GM21786 (cell line): ENCODE measurements around the gene TRAK1.

Experiments used
- ATAC-seq: cut with Tn5 transposase; IDR thresholded peaks from one replicate; pipeline ENCODE4 v1.9.1; 2021; ENCODE audit not compliant: unreplicated experiment

The TRAK1 gene

DNA sequence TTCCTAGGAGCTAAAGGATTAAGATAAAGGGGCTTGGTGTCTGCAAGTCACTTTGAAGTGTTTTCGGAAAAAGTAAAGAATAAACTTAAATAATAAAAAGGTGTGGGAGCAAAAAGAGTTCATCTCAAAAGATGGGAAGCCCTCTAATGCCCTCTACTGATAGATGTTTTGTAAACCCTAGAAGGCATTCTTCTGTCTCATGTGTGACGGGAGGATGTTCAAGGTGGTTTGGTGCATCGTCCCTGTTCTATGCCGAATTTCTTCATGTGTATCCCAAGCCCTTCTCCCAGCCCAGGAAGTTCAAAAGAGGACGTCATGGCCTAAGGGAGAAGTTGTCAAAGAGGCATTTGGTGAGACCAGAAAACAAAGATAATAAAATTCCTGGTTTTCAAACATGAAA lies 137.6 kb downstream of the TRAK1 start:
- no peak for ATAC-seq

DNA sequence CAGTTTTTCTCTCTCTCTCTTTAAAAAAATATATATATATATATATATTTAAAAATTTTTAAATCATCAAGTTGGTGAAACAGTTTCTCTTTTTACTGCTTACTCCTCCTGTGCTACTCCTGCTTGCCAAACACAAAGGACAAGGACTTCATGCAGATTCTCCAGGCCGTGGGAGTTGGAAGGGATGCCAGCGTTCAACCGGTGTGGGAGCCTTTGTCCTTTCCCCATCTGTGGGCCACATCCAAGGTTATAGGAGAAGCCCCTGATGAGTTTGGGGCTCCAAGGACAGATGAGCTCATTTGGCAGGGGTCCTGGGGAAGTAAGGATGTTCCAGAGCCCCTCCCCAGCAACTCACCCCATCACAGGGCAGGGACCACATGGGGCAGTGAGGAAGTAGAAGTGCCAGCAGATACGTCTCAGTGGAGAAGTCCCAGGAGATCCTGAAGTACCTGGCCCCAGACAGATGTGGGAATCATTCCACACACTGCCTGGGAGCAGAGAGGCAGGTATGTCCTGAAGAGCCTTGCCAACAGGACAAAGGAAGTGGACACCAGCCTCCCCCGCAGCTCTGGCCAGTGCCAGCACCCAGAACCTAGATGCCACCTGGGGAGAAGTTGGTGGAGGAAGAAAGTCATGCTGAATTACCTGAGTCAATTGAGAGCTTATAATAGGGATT lies 138.2 kb downstream of the TRAK1 start:
- ATAC-seq: no peak

DNA sequence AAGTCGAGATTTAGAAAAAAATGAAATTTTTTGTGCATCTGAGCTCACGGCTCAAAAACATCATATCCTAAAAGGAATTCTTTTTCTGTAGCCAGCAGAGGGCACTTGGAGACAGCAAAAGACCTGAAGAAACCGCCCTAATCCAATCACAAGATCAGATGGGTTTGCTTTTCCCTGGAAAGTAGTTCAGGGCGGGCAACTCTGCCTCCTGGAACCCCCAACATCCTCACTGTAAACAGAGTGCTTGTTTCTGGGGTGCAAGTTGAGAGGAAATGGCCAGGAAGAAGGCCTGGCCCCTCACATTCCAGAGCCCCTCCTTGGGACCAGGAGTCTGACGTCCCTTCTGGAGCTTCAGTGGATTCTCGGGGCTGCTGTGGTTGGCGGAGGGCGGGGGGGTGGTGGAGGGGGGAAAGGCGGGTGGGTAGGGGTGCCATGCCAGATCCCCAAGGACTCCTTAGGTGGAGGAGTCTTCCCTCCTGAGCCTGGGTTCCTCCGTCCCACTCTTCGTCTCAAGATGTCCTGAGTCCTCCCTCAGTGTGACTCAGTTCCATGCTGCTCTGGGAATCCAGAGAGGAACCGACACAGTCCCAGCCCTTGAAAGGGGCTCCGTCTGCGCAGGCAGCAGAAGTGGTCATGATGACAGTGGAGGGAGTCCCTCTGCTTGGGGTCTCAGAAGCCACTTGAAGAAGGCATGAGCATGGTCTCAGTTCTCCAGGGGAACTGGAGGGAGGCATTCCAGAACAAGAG lies 139.0 kb downstream of the TRAK1 start:
- no peak for ATAC-seq

DNA sequence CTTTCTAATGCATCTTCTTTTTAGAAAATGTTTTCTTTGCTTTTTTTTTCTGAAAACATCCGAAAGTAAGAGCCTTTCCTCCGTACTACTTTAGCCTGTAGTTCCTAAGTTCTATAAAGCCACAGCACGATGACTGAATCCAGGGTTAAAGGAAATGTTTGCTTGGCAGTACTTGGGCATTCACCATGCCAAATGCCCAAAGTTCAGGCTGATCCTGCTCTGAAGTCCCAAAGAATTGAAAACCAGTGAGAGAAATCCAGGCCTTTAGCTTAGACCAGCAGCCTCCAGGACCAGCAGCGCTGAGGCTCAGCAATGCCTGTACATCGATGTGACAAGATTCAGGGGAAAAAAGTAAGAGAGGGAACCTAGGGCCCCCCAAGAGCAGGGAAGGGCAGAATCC lies 139.7 kb downstream of the TRAK1 start:
- no peak for ATAC-seq

DNA sequence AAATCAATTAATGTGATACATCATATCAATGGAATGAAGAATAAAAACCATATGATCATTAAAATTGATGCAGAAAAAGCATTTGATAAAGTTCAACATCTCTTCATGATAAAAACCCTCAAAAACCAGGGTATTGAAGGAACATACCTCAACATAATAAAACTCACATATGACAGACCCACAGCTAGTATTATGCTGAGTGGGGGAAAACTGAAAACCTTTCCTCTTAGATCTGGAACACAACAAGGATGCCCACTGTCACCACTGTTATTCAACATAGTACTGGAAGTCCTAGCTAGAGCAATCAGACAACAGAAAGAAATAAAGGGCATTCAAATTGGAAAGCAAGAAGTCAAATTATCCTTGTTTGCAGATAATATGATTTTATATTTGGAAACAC lies 144.4 kb downstream of the TRAK1 start:
- ATAC-seq: no peak

DNA sequence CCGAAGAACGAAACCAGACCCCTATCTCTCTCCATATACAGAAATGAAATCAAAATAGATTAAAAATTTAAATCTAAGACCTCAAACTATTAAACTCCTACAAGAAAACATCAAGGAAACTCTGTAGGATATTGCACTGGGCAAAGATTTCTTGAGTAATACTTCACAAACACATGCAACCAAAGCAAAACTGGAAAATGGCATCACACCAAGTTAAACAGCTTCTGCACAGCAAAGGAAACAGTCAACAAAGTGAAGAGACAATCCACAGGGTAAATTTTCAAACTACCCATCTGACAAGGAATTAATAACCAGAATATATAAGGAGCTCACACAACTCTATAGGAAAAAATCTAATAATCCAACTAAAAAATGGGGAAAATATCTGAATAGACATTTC lies 145.5 kb downstream of the TRAK1 start:
- no peak for ATAC-seq

DNA sequence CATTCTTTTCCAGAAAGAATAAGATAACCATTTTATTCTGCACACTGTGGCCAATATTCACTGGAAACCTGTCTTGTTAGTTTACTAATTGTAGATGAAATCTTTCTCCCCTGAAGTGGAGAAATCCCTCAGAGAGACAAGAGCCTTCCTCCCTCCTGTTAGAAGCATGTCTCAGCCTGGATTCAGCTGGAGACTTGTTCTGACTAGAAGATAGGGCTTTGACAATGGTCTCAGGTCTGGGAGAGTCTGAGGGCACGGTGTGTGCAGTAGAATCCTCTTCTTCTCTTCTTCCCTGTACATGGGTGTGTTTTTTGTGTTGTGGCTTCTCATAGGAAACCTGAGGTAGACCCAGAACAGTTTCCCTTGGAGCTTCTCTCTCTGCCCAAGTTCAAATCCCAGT lies 154.9 kb downstream of the TRAK1 start:
- no peak for ATAC-seq

DNA sequence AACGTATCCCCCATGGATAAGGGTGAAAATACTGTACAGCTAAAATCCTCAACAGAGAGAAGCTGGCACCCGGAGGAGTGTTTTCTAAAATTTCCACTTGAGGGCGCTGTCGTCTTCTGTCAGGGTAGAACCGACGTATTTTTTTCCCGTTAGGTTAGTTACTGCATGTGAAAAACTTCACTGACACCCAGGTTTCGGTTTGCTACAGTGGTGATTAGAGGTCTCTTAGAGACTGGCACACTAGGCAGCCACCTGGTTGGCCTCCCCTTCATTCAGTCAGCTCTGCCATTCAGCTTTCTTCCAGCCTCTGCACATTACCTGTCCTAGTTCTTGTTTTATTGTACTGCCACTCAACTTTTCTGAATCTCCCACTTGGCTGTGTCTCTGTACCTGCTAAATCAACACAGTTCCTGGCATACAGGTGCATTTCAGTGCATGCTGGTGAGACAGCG lies 156.4 kb downstream of the TRAK1 start:
- peak; percentile 64 for ATAC-seq

DNA sequence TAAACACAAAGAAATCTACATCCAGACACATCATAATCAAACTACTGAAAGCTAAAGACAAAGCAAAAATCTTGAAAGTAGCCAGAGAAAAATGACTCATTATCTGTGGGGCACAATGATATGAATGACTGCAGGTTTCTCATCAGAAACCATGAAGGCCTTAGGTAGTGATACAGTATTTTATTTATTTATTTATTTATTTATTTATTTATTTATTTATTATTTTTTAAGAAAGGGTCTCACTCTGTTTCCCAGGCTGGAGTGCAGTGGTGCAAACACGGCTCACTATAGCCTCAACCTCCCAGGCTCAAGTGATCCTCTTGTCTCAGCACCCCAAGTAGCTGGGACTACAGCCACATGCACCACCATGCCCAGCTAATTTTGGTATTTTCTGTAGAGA lies 159.6 kb downstream of the TRAK1 start:
- ATAC-seq: no peak

DNA sequence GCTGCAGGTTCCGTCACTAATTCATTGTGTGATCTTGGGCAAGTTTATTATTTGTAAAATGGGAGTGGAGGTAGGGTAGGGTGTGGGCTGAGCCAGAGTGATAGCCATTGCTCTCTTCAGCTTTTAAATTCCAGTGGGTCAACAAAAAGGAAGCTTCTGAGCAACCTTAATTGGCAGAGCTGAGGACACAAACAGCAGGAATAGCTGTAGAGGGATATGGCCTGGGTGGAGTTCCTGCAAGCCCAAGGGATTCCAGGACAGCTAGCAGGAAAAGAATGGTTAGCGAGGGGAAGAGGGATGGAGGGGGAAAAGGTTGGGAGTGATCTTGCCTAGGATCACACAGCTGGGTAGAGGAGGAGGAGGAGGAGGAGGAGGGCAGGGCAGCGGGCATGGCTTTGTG lies 163.4 kb downstream of the TRAK1 start:
- ATAC-seq: no peak

DNA sequence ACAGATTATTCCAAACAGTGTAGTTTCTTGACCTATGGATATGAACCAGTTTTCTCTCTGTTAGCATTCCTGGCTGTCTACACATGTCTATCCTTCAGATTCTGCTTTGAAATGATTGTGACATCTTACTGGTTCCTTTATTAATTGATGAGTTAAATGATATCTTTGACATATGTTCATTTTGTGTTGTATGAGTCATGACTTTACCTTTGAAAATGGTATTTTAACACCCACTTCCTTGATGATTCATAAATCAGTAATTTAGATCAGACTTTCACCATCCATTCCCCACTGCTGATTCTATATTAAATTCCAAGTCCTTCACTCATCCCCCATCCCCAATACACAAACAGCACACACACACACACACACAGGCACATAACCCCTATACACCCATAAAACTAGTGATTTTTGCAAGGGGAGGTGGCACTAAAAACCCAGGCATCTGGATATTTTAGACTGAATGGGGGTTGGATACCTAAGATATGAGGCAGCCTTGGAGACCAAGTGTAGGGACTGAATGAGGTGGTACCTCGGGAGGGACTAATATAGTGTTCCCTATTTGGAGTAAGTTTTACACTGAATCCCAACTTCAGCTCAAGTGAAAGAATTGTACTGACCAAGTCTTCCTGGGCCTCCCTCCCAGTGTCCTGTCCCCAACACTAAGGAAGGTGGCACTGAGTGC lies 165.1 kb downstream of the TRAK1 start:
- no peak for ATAC-seq

DNA sequence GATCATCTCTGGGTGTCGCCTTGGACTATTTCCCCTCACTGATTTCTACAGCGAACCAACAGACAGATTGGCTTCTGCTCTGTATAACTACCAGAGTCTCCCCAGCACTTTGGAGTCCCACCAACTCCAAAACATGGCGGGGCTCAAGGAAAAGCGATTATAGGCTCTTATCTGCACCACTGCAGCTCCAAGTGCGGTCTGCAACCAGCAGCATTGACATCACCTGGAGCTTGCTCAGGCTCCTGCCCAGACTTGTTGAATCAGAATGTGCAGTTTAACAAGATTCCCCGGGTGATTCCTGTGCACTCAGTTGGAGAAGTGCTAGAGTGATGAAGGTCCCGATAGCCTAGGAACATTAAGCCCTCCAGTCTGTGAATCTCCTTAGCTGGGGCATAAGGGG lies 165.8 kb downstream of the TRAK1 start:
- no peak for ATAC-seq

DNA sequence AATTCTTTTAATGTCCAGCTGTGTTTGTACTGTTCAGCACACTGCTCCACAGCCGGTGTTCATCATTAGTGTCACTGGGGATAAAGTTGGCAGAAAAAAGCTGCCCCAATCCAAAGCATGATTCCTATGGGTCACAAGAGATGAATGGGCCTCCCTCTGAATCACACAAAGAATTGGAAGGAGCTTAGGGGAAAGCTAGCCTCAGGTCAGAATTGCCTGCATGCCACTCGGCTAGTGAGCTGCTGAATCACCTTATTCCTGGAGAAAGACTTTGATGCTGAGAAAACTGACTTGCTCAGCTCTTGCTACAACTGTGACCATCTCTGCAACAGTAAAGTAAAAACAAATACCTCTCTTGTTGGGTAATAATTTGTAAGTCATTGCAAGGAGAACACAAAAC lies 171.4 kb downstream of the TRAK1 start:
- no peak for ATAC-seq

DNA sequence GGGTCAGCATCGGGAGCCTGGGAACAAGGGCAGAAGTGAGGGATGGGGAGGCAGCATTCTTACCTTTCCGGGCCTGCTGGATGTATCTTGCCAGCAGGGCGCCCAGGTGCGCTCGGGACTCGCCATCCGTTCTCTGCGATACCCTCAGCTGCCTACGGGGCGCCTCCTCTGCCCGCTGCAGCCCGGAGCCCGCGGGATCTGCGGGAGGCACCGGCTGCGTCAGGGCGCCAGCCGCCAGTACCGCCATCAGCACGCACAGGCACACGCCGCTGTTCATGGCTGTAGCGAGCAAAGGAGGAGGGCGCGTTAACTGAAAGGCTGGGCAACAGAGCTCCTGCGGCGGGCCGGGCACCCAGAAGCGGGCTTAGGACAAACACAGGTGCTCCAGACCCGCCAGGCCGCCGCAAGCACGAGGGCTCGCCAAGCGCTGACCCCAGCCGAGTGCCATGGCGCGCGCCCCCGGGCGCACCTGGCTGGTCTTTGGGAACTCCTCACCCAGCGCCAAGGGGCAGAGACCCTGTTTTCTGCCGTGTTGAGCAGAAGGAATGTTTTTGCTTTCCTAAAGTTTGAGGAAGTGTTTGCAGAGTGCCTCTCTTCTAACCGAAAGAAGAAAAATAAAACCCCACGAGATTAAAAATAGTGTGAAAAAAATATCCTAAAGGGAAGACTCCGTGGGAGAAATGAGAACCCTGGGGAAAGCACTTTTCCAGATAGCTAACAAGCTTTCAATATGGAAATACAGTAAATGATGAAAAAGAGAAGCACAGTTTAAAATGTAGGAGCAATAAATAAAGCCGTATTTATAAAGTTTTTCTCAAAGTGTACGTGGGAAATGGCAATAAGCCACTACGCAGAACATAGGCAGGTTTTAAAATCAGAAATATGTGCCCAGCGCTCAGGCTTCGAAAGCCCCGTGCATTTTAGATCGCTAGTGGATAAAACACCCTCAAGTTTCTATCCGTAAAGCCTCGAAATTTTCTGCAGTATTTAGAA lies 172.5 kb downstream of the TRAK1 start:
- no peak for ATAC-seq

DNA sequence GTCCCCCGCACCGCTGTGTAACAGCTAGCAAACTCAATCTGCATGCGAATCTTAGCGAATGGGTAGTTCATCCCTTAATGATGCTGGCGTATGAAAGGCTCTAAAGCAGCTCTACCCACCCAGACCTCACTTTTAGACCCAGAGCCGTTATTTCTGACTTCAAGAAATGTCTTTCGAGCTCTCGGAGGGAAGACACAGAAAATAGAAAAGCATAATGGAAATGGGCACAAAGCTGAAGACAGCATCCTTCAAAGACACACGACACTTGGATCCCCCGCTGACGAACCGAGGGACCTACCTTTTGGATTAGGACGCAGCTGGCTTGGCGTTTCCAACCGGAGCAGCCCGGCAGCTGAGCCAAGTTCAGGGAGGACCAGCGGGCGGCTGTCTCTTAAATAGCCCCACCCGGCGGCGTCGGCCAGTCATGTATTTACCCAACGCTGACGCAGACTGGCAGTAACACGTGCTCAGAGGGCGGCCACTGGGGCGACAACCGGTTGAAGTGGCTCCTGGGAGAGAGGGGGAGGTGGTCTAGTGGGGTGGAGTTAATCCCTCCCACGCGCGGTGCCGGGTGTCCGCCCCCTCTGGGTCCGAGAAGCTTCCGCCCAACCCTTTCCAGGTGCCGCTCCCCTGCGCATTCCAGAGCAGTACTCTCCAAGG lies 173.4 kb downstream of the TRAK1 start:
- ATAC-seq: no peak

DNA sequence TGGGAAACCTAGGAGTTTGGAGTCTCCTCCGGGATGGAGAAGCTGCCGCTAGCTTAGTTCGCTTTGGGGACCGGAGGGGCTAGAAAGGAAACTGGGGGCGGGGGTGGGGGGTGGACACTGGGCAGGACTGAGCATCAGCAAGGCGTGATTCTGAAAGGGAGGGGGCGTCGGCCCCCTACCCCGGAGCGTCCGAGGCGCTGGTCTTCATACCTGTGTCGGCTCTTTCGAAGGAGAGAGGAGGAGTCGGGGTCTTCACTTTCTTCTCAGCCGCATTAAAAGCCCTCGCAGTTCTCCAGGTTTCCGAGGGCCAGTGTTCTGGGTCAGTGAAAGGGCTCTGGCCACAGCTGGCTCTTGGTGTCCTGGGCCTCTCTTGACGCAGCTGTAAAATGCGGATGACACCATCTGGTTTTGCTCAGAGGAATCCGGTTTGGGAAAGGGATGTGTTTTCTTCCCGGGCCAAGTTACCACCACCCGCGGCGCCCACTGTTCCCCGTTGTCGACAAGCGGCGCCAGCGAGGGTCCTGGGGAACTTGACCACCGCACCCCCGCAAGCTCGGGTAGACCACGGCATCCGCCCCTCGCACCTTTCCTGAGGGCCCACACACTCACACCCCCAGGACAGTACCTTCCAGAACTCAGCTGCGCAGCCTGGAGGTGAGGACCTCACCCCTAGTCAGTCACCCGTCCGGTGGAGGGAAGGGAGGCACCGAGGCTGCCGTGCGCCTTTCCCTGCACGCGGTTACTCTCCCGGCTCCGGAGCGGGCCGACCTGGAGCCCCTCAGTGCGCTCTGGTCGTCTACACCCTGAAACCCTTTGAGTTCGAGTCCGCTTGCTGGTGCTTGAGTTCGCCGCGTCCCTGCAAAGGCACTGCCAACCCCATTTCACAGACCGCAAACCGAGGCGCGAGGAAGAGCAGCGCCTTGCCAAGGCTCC lies 174.2 kb downstream of the TRAK1 start:
- no peak for ATAC-seq

DNA sequence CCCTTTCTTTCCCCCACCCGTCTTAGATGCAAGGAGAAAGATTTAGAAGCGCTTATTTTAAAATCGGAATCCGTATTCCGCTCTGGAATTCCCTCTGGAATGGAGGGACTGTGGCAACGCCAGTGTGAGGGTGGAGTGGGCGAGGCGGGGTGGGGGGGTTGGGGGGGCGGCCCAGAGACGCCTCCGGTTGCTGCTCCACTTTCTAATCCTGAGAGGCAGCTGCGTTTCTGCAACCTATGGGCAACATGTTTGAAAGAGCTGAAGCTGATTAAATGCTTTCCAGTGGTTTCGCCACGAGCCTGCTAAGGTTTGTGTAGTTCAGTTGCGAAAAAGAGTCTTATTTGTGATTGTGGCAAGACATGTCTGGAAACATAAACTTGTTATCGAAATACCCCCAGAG lies 174.9 kb downstream of the TRAK1 start, which contains the start of gene CCK:
CCK (minus strand) TSS at position 101 of the 400 bp plus-strand sequence. CDS start 2,555 bp downstream, outside the sequence.
- ATAC-seq: no peak

DNA sequence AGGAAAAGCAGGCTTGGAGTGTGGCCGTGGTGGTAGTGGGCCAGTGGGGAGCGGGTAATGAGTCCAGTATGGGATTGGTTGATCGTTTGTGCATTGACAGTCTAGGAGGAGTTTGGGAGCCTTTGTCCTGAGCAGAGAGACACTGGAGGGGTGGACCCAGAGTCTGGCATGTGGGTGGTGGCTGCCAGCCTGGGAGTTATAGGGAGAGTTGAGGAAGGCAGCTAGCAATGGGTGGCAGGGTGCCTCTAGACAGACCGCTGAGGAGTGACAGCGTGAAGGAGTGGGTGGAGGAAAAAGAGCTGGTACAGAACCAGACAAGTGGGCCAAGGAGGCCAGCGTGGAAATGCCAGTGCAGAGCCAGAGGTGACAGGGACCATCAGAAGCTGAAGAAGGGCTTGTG lies 176.7 kb downstream of the TRAK1 start:
- no peak for ATAC-seq

DNA sequence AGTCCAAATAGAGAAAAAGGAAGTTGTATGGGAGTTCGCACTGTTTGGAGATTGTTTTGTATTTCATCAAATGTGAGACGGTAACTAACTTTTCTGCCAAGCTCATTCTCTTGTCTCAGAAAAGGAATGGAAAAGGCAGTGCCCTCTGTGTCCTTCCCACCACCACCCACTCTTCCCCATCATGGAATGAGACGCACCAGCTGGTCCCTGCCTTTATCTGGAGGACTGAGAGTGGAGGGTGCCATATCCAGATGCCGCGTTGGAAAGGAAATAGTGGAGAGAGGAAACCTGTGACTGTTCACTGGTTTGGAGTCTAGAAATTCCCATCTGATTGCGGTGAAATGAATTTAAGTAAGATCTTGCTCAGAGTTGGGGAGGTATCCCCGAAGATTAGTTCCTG lies 178.5 kb downstream of the TRAK1 start:
- no peak for ATAC-seq
